RWPE2 (cell line): Measurements from ENCODE around the gene SERPINA9.

Experiments used
- ATAC-seq: fragments of 200-7000 bp; cut with Tn5 transposase; 3 replicates; pipeline ENCODE4 v1.9.1; 2021; ENCODE audit warnings: low read depth
- DNase-seq: peaks from one replicate; pipeline ENCODE4 v3.0.0-alpha.2; 2020; ENCODE audit warnings: low spot score
- H3K27ac ChIP-seq: fragments of 450-650 bp; 2 replicates; pipeline ENCODE4 v1.5.1; 2017; ENCODE audit warnings: mild to moderate bottlenecking; ENCODE audit not compliant: poor library complexity, severe bottlenecking
- H3K27me3 ChIP-seq: fragments of 250-450 bp; sonication (Bioruptor Pico); 2 replicates; pipeline ENCODE4 v1.5.1; 2021; ENCODE audit warnings: mild to moderate bottlenecking, moderate library complexity; ENCODE audit not compliant: insufficient read depth, poor library complexity, severe bottlenecking
- H3K36me3 ChIP-seq: fragments of 250-450 bp; sonication (Bioruptor Pico); 2 replicates; pipeline ENCODE4 v1.5.1; 2020; ENCODE audit warnings: low read depth, mild to moderate bottlenecking, moderate library complexity
- H3K4me1 ChIP-seq: fragments of 250-450 bp; sonication (Bioruptor Pico); 2 replicates; pipeline ENCODE4 v1.5.1; 2021; ENCODE audit warnings: mild to moderate bottlenecking, moderate library complexity; ENCODE audit not compliant: insufficient read depth, poor library complexity, severe bottlenecking
- H3K4me3 ChIP-seq: fragments of 250-450 bp; sonication (Bioruptor Pico); 2 replicates; pipeline ENCODE4 v1.5.1; 2021; ENCODE audit warnings: mild to moderate bottlenecking, moderate library complexity; ENCODE audit not compliant: severe bottlenecking
- H3K9me3 ChIP-seq: fragments of 250-450 bp; sonication (Bioruptor Pico); 2 replicates; pipeline ENCODE4 v1.5.1; 2021; ENCODE audit warnings: mild to moderate bottlenecking, moderate library complexity; ENCODE audit not compliant: severe bottlenecking
- TF ChIP-seq, protein P1 (sequence below): fragments of 450-650 bp; IDR thresholded peaks from one replicate; pipeline ENCODE4 v1.5.1; 2017; ENCODE audit warnings: mild to moderate bottlenecking, moderate library complexity; ENCODE audit not compliant: poor library complexity, severe bottlenecking

The SERPINA9 gene

DNA sequence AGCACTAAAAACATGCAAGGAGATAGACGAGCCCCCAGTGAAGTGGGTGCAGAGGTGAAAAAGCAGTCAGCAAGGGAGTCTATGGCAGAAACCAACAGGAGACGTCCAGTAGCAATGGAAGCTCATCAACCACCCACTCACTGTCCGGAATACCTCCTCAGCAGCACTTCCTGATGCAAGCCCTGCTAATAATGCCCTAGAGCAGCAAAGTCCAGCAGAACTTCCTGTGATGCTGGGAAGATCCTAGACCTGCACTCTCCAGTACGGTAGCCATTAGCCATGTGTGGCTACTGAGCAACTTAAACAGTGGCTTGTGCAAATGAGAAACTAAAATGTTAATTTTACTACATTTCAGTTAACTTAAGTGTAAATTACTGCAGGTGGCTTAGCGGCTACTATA lies 11.0 kb downstream of the SERPINA9 start:
- H3K27me3 ChIP-seq = no peaks in the 10 kb centered on the region
- no peak overlapping the region for H3K27ac ChIP-seq
- H3K36me3 ChIP-seq = no peaks in the 10 kb centered on the region
- TF ChIP-seq, protein P1, sequence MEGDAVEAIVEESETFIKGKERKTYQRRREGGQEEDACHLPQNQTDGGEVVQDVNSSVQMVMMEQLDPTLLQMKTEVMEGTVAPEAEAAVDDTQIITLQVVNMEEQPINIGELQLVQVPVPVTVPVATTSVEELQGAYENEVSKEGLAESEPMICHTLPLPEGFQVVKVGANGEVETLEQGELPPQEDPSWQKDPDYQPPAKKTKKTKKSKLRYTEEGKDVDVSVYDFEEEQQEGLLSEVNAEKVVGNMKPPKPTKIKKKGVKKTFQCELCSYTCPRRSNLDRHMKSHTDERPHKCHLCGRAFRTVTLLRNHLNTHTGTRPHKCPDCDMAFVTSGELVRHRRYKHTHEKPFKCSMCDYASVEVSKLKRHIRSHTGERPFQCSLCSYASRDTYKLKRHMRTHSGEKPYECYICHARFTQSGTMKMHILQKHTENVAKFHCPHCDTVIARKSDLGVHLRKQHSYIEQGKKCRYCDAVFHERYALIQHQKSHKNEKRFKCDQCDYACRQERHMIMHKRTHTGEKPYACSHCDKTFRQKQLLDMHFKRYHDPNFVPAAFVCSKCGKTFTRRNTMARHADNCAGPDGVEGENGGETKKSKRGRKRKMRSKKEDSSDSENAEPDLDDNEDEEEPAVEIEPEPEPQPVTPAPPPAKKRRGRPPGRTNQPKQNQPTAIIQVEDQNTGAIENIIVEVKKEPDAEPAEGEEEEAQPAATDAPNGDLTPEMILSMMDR = no peak
- no peaks in the 10 kb centered on the region for H3K9me3 ChIP-seq
- H3K4me1 ChIP-seq = no peaks in the 10 kb centered on the region
- DNase-seq (no peak), ATAC-seq (no peak)
- no peak overlapping the region for H3K4me3 ChIP-seq

DNA sequence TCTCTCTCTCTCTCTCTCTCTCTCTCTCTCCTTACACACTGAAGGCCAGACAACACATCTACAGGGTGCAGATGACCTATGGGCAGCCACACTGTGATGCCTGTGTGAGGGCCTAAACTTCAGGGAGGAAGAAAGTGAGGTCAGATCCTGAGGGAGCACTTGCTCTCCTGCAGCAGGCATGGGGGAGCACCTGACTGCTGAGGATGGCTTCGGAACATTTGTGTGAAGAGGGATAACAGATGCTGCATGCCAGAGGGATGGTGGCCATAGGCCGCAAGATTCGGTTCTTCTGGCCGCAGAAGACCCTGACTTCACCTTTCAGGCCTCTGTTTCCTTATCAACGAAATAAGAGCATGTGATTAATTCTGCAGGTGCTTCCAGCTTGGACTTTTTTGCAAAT lies 11.7 kb downstream of the SERPINA9 start:
- Histone ChIP-seq H3K4me1 (no peaks in the 10 kb centered on the region), H3K9me3 (no peaks in the 10 kb centered on the region), H3K4me3 (no peak overlapping the region), H3K27me3 (no peaks in the 10 kb centered on the region), H3K27ac (no peak overlapping the region), H3K36me3 (no peaks in the 10 kb centered on the region)
- TF ChIP-seq, protein P1 = no peak
- ATAC-seq (no peak), DNase-seq (peak; percentile 41)

DNA sequence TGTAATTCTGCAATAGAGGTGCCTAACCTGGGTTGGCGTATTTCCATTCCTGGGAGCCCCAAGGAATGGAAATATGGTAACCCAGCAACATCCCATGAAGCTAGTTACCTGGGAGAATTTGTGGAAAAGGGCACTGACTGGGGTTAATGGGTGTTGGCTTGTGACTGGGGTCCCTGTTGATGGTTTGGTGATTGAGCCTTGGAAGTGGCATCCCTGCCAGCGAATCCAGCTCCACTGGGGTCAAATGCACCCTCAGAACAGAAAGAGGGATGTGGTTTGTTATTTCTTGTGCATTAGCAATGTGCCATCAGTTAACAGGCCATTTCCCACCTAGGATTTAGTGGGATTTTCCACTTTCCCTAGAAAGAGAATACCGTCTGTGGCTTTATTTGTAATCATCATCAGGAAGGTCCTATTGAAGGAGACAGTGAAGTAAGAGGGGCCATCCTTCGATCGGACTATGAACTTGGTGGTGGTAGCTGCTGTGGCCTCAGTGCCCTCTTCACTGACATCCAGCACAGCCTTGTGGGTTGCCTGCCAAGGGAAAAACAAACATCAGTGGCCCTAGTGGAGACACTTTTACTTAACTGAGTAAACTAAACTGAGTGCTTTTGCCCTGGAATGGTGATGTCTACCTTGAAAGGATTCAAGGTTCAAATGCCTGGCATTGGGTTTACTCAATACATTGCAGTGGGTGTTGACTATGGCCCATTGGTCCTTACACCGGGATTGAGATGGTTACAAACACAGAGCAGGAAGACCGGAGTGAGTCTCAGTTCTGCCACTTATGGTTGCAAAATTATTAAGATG lies 13.0 kb downstream of the SERPINA9 start:
- H3K9me3 ChIP-seq = no peaks in the 10 kb centered on the region
- H3K27me3 ChIP-seq = no peaks in the 10 kb centered on the region
- TF ChIP-seq, protein P1 = no peak
- DNase-seq = no peak
- no peak overlapping the region for H3K27ac ChIP-seq
- ATAC-seq = no peak
- no peak overlapping the region for H3K4me3 ChIP-seq
- H3K4me1 ChIP-seq = no peaks in the 10 kb centered on the region
- H3K36me3 ChIP-seq = no peaks in the 10 kb centered on the region

DNA sequence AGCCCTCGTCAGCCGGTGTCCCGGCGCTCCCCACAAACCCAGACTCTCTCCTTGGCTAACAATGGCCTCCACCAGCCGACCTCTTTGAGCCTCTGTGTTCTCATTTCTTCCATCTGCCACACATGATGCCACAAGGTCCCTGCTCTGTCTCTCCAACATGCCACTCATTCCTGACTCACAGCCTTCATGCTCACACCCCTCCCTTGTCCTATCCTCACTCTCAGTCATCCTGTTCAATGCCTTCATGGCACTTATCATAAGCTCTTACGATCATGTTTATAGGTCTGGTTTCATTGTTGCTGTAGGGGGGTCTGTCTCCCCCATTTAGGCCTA lies 13.8 kb downstream of the SERPINA9 start:
- ATAC-seq = no peak

More for the DNA sequence above, 13.8 kb downstream of the SERPINA9 start:
- Histone ChIP-seq H3K4me3 (no peak overlapping the region), H3K9me3 (no peaks in the 10 kb centered on the region), H3K36me3 (no peaks in the 10 kb centered on the region), H3K4me1 (no peaks in the 10 kb centered on the region), H3K27me3 (no peaks in the 10 kb centered on the region), H3K27ac (no peak overlapping the region)
- TF ChIP-seq, protein P1 = no peak
- no peak for DNase-seq
